HepG2 (cell line): ENCODE results near the gene HDAC4. TPM values are rescaled to one million over a fixed set of nuclear protein-coding genes. Genes with fewer than 3 reads are reported as not detected.

ENCODE experiments used
- ATAC-seq: fragments of 200-7000 bp; cut with Tn5 transposase; 3 replicates; pipeline ENCODE4 v1.9.1; 2020; ENCODE audit warnings: mild to moderate bottlenecking, moderate library complexity
- BruUV-seq: library from RNA; stranded (reverse); fragments of 400-500 nt; replicated peaks from 2 replicates; lab custom pipeline; 2021; lab: Mats Ljungman, UMichigan
- CTCF ChIA-PET: fragments of 300-600 bp; formaldehyde crosslinking; extraction: SDS; loops from one replicate; lab custom pipeline; 2021; ENCODE audit warnings: low total read pairs, inconsistent platforms, low intra/inter-chr PET ratio; lab: Yijun Ruan, JAX
- POLR2A ChIA-PET: fragments of 350-600 bp; sonication (Branson Sonifier 250); formaldehyde crosslinking; loops from one replicate; lab custom pipeline; 2020; ENCODE audit warnings: antibody characterized with exemption, inconsistent platforms; lab: Yijun Ruan, JAX
- DNase-seq: peaks from one replicate; pipeline ENCODE4 v3.0.0-alpha.2; 2015; ENCODE audit warnings: low spot score
- FAIRE-seq: peaks from 3 replicates; lab custom pipeline; 2011; peaks lifted over from hg19 to GRCh38; lab: Jason Lieb, UNC
- H2AFZ ChIP-seq: one replicate; pipeline ENCODE4 v1.6.1; 2011; ENCODE audit warnings: low read length, inconsistent platforms
- H3K27ac ChIP-seq: fragments of 300-600 bp; 3 replicates; pipeline ENCODE4 v1.8.0; 2011; ENCODE audit warnings: mixed run types, mild to moderate bottlenecking, mixed read lengths, low read length, inconsistent platforms; ENCODE audit not compliant: insufficient read depth; ENCODE audit errors: extremely low read length
- H3K27me3 ChIP-seq, 2 experiments: fragments of 200-600 bp in 1 of 2; 2 replicates in 1 of 2; 3 replicates in 1 of 2; pipeline versions ENCODE4 v1.6.0 to v1.8.0; 2011; ENCODE audit warnings: low read length in 2 of 2, mild to moderate bottlenecking in 2 of 2, moderate library complexity in 2 of 2, inconsistent platforms in 1 of 2; ENCODE audit not compliant: insufficient read depth in 2 of 2, control insufficient read depth in 1 of 2
- H3K36me3 ChIP-seq, 2 experiments: fragments of 200-600 bp in 1 of 2; replicated peaks in 1 of 2; 2 replicates in 1 of 2; 3 replicates in 1 of 2; pipeline versions ENCODE4 v1.5.1 to v1.8.0; 2011; ENCODE audit warnings: low read length in 2 of 2, inconsistent platforms in 1 of 2; ENCODE audit not compliant: insufficient read depth in 2 of 2, control insufficient read depth in 1 of 2
- H3K4me1 ChIP-seq: 2 replicates; pipeline ENCODE4 v1.5.1; 2012; ENCODE audit warnings: low read length, inconsistent platforms; ENCODE audit not compliant: insufficient read depth
- H3K4me2 ChIP-seq: 2 replicates; pipeline ENCODE4 v1.6.0; 2011; ENCODE audit warnings: low read depth, low read length, inconsistent platforms
- H3K4me3 ChIP-seq, 3 experiments: fragments of 200-600 bp in 1 of 3; sonication (generic), shearing (Covaris generic) in 1 of 3; replicated peaks in 1 of 3; 2 replicates each; pipeline ENCODE4 v1.5.1; 2011 to 2016; ENCODE audit warnings: low read length in 3 of 3, inconsistent platforms in 2 of 3, low read depth in 2 of 3, mild to moderate bottlenecking in 2 of 3, control low read depth in 1 of 3, mixed read lengths in 1 of 3; ENCODE audit not compliant: insufficient read depth in 1 of 3
- H3K79me2 ChIP-seq: one replicate; pipeline ENCODE4 v1.6.1; 2011; ENCODE audit warnings: low read length, inconsistent platforms; ENCODE audit not compliant: insufficient read depth
- H3K9ac ChIP-seq: 2 replicates; pipeline ENCODE4 v1.6.0; 2011; ENCODE audit warnings: mild to moderate bottlenecking, low read depth, low read length, inconsistent platforms; ENCODE audit not compliant: insufficient read depth
- H3K9me3 ChIP-seq: 2 replicates; pipeline ENCODE4 v1.5.1; 2012; ENCODE audit warnings: mild to moderate bottlenecking, low read length
- H4K20me1 ChIP-seq: 2 replicates; pipeline ENCODE4 v1.6.0; 2011; ENCODE audit warnings: inconsistent platforms, mild to moderate bottlenecking, low read length, moderate library complexity; ENCODE audit not compliant: insufficient read depth
- IKZF4 ChIP-seq: sonication (generic); formaldehyde crosslinking; IDR thresholded peaks from 2 replicates; pipeline ENCODE4 v1.5.1; 2020; ENCODE audit warnings: borderline replicate concordance, mild to moderate bottlenecking, low read depth, missing genetic modification reagents; ENCODE audit errors: not compliant biosample characterization
- KLF13 ChIP-seq: sonication (generic); formaldehyde crosslinking; IDR thresholded peaks from 2 replicates; pipeline ENCODE4 v1.4.0; 2020; ENCODE audit warnings: mild to moderate bottlenecking, missing genetic modification reagents
- MBNL3 ChIP-seq: fragments of 250-450 bp; sonication (Bioruptor Pico); conservative IDR thresholded peaks from 2 replicates; pipeline ENCODE4 v1.8.0; 2022; ENCODE audit warnings: mild to moderate bottlenecking, inconsistent platforms
- ZFX ChIP-seq: sonication (generic); formaldehyde crosslinking; IDR thresholded peaks from 2 replicates; pipeline ENCODE4 v1.4.0; 2020; ENCODE audit warnings: mild to moderate bottlenecking, low read depth, missing genetic modification reagents, moderate library complexity
- ZNF160 ChIP-seq: sonication (generic); formaldehyde crosslinking; IDR thresholded peaks from 2 replicates; pipeline ENCODE4 v1.8.0; 2022; ENCODE audit warnings: mild to moderate bottlenecking, inconsistent platforms, missing genetic modification reagents
- ZNF564 ChIP-seq: sonication (generic); formaldehyde crosslinking; IDR thresholded peaks from 2 replicates; pipeline ENCODE4 v1.8.1; 2023; ENCODE audit warnings: mild to moderate bottlenecking, missing genetic modification reagents
- ZNF580 ChIP-seq: IDR thresholded peaks from 2 replicates; pipeline ENCODE4 v1.6.1; 2016; ENCODE audit warnings: low read depth, borderline replicate concordance
- ZNF776 ChIP-seq: sonication (generic); formaldehyde crosslinking; IDR thresholded peaks from 2 replicates; pipeline ENCODE4 v1.4.0; 2020; ENCODE audit warnings: mild to moderate bottlenecking, missing genetic modification reagents
- WGBS: methylation state at CpG from one replicate; pipeline ENCODE4 v1.1.6; 2017; ENCODE audit warnings: low lambda C conversion rate; 5-methylcytosine and 5-hydroxymethylcytosine counted together
- in situ Hi-C: cut with HindIII; loops from 2 replicates; pipeline ENCODE4 v1.10.0; 2017; ENCODE audit warnings: low pct_unique_long_range_greater_than_20kb; ENCODE audit not compliant: extremely low pct_ligation_motif_present
- intact Hi-C: fragments of 100-400 bp; cut with micrococcal nuclease; formaldehyde crosslinking; loops from one replicate; pipeline ENCODE4 v1.10.0; 2022; ENCODE audit not compliant: unreplicated experiment
- polyA plus RNA-seq, 8 experiments: library from polyadenylated mRNA; depleted of rRNA in 3 of 8; stranded (reverse) in 7 of 8; unstranded in 1 of 8; fragments of >200 nt; fragmentation: Illumina TruSeq in 4 of 8; extraction: Trizol in 4 of 8; gene quantifications; 2 replicates each; pipeline versions ENCODE4 v1.2.1 to v1.2.3, GENCODE V29; 2011 to 2016; ENCODE audit warnings: low read depth in 4 of 8, missing spikeins in 1 of 8, mixed read lengths in 1 of 8; ENCODE audit not compliant: insufficient read depth in 1 of 8
- total RNA-seq, 5 experiments: library from RNA; depleted of rRNA; stranded (reverse); fragments of >200 nt; fragmentation: Illumina TruSeq; extraction: Trizol; gene quantifications; 2 replicates each; pipeline ENCODE4 v1.2.3, GENCODE V29; 2016; ENCODE audit warnings: low read depth in 1 of 5

Gene HDAC4
- total and polyA plus RNA-seq, 2 of the 13 experiments (the other 11 are each of a cell fraction or from before 2014, with no cell fraction given), result 10.1 to 11.5 TPM

GRCh38 chr2:239000500-239001073 is 400.2 kb downstream of the HDAC4 start:
- FAIRE-seq, result no peak
- Histone ChIP-seq H3K4me1 (peaks cover 15% of the 10 kb centered on the region), H3K79me2 (no peaks in the 10 kb centered on the region), H4K20me1 (no peaks in the 10 kb centered on the region; the same call in 1 of the 2 replicates), H3K9me3 (no peaks in the 10 kb centered on the region), H3K36me3 (no peaks in the 10 kb centered on the region), H3K9ac (no peak overlapping the region), H3K4me3 (no peak overlapping the region), H3K27me3 (peaks cover 16 to 61% of the 10 kb centered on the region in 2 experiments), H3K4me2 (no peak overlapping the region), H3K27ac (no peak overlapping the region), H2AFZ (no peak overlapping the region)
- no peak for TF ChIP-seq IKZF4 (CRISPR knock-in tag)
- no peak for TF ChIP-seq MBNL3 (CRISPR knock-in tag)
- TF ChIP-seq KLF13, result 0 out of 2 replicates have a peak, but pooled peaks have one; percentile 14
- no peak for TF ChIP-seq ZNF776 (CRISPR knock-in tag)
- TF ChIP-seq ZNF580 (CRISPR knock-in tag), result no peak
- no peak for ATAC-seq
- CTCF ChIA-PET, result no interaction called here
- WGBS, result 57% methylated on average over 10 of the region's 12 CpGs
- no peak for DNase-seq
- intact Hi-C loops (no loop called here), in situ Hi-C loops (no loop called here)
- POLR2A ChIA-PET, result no interaction called here
- BruUV-seq, result no TSS peak

GRCh38 chr2:239000089-239000488 is 400.7 kb downstream of the HDAC4 start:
- WGBS, result 93% methylated on average over 6 of the region's 6 CpGs
- Histone ChIP-seq H3K4me3 (no peak overlapping the region), H3K79me2 (no peaks in the 10 kb centered on the region)

More at GRCh38 chr2:239000089-239000488, 400.7 kb downstream of the HDAC4 start:
- no peak for FAIRE-seq
- DNase-seq, result no peak
- Histone ChIP-seq H3K27ac (no peak overlapping the region), H3K36me3 (no peaks in the 10 kb centered on the region), H3K9ac (no peak overlapping the region), H3K4me2 (no peak overlapping the region), H3K4me1 (peaks cover 15% of the 10 kb centered on the region), H3K27me3 (peaks cover 14 to 56% of the 10 kb centered on the region in 2 experiments), H4K20me1 (no peaks in the 10 kb centered on the region; the same call in 1 of the 2 replicates), H3K9me3 (no peaks in the 10 kb centered on the region), H2AFZ (no peak overlapping the region)
- POLR2A ChIA-PET, result no interaction called here
- CTCF ChIA-PET, result no interaction called here
- BruUV-seq, result no TSS peak
- intact Hi-C loops, result no loop called here
- ATAC-seq, result no peak
- TF ChIP-seq ZNF564 (CRISPR knock-in tag) (peak; percentile 90; the same call in 1 of the 2 replicates), KLF13 (0 out of 2 replicates have a peak, but pooled peaks have one; percentile 19), ZFX (0 out of 2 replicates have a peak, but pooled peaks have one; percentile 0), ZNF160 (CRISPR knock-in tag) (no peak)
- in situ Hi-C loops, result no loop called here
